Activated T-cell treated with anti-CD3 and anti-CD28 coated beads, Interleukin-2, amount 50 U/mL, for 72 hours (primary cell): ENCODE data around the gene C1orf94. TPM values are rescaled to one million over a fixed set of nuclear protein-coding genes. Genes with fewer than 3 reads are reported as not detected.

Source experiments
- ATAC-seq, 2 donors: fragments of 150-1000 bp; cut with Tn5 transposase; replicated peaks in 1 of 2; 2 replicates each; pipeline ENCODE4 v1.10.0; 2021; ENCODE audit warnings: moderate library complexity in 2 of 2, mild to moderate bottlenecking in 1 of 2
- DNase-seq, 2 donors: peaks; one replicate each; pipeline ENCODE4 v3.0.0; 2021 to 2022; ENCODE audit warnings: mixed read lengths in 1 of 2
- H3K27ac Mint-ChIP-seq: one replicate; pipeline ENCODE4 v1.8.0; 2022; ENCODE audit warnings: mild to moderate bottlenecking, moderate library complexity, mixed read lengths
- H3K27me3 Mint-ChIP-seq: one replicate; pipeline ENCODE4 v1.8.0; 2022; ENCODE audit warnings: low read depth, mixed read lengths
- H3K36me3 Mint-ChIP-seq, 2 donors: one replicate each; pipeline ENCODE4 v1.8.0; 2022; ENCODE audit warnings: mixed read lengths in 2 of 2, mild to moderate bottlenecking in 1 of 2; ENCODE audit not compliant: insufficient read depth in 2 of 2
- H3K4me1 Mint-ChIP-seq: one replicate; pipeline ENCODE4 v1.8.0; 2022; ENCODE audit warnings: low read depth, mixed read lengths
- H3K4me3 Mint-ChIP-seq, 2 donors: one replicate each; pipeline ENCODE4 v1.8.0; 2022; ENCODE audit warnings: mild to moderate bottlenecking in 2 of 2, mixed read lengths in 2 of 2, moderate library complexity in 2 of 2
- H3K9me3 Mint-ChIP-seq, 2 donors: one replicate each; pipeline ENCODE4 v1.8.0; 2022; ENCODE audit warnings: mixed read lengths in 2 of 2
- total RNA-seq, 2 donors: library from RNA; stranded (reverse); gene quantifications; one replicate each; pipeline ENCODE4 v1.2.3, GENCODE V29; 2022

C1orf94 gene
- total RNA-seq, 2 donors from 2014 or later, result not detected

GRCh38 chr1:34237151-34237815 is 60.6 kb downstream of the C1orf94 start:
- DNase-seq, result no peak
- Mint-ChIP-seq H3K36me3 (peaks cover 0 to 3% of the 10 kb centered on the region in 2 donors), H3K27ac (no peak overlapping the region), H3K4me3 (no peak overlapping the region), H3K27me3 (peaks cover 10% of the 10 kb centered on the region), H3K4me1 (no peaks in the 10 kb centered on the region), H3K9me3 (peaks cover 2 to 14% of the 10 kb centered on the region in 2 donors)
- ATAC-seq, result no peak

GRCh38 chr1:34245967-34246366 is 69.3 kb downstream of the C1orf94 start:
- ATAC-seq (no peak), DNase-seq (no peak)
- no peak overlapping the region for H3K27ac Mint-ChIP-seq
- peaks cover 38% of the 10 kb centered on the region for H3K27me3 Mint-ChIP-seq
- H3K36me3 Mint-ChIP-seq, result peaks cover 0 to 3% of the 10 kb centered on the region in 2 donors
- no peaks in the 10 kb centered on the region for H3K4me1 Mint-ChIP-seq
- no peak overlapping the region for H3K4me3 Mint-ChIP-seq
- H3K9me3 Mint-ChIP-seq, result peaks cover 0 to 3% of the 10 kb centered on the region in 2 donors

GRCh38 chr1:34250342-34250741 is 73.6 kb downstream of the C1orf94 start:
- no peak overlapping the region for H3K4me3 Mint-ChIP-seq
- no peak for DNase-seq
- no peaks in the 10 kb centered on the region for H3K36me3 Mint-ChIP-seq
- no peaks in the 10 kb centered on the region for H3K4me1 Mint-ChIP-seq
- H3K27ac Mint-ChIP-seq, result no peak overlapping the region
- no peak for ATAC-seq
- no peaks in the 10 kb centered on the region for H3K9me3 Mint-ChIP-seq
- peaks cover 29% of the 10 kb centered on the region for H3K27me3 Mint-ChIP-seq

- Mint-ChIP-seq H3K9me3 (peaks cover 0 to 3% of the 10 kb centered on the region in 2 donors), H3K4me1 (no peaks in the 10 kb centered on the region), H3K27ac (no peak overlapping the region), H3K4me3 (no peak overlapping the region), H3K27me3 (peaks cover 8% of the 10 kb centered on the region), H3K36me3 (no peaks in the 10 kb centered on the region)
- DNase-seq, result no peak
- ATAC-seq, result no peak
These were observed 85.5 kb downstream of the C1orf94 start for GRCh38 chr1:34262023-34262853.

GRCh38 chr1:34262921-34263320 is 86.2 kb downstream of the C1orf94 start:
- Mint-ChIP-seq H3K9me3 (peaks cover 0 to 3% of the 10 kb centered on the region in 2 donors), H3K4me3 (no peak overlapping the region), H3K27ac (no peak overlapping the region), H3K4me1 (no peaks in the 10 kb centered on the region), H3K36me3 (no peaks in the 10 kb centered on the region), H3K27me3 (peaks cover 8% of the 10 kb centered on the region)
- DNase-seq (no peak), ATAC-seq (no peak)

- no peaks in the 10 kb centered on the region for H3K4me1 Mint-ChIP-seq
- no peaks in the 10 kb centered on the region for H3K36me3 Mint-ChIP-seq
- DNase-seq (no peak), ATAC-seq (no peak)
- no peak overlapping the region for H3K27ac Mint-ChIP-seq
- peaks cover 0 to 2% of the 10 kb centered on the region in 2 donors for H3K9me3 Mint-ChIP-seq
- H3K27me3 Mint-ChIP-seq, result peaks cover 10% of the 10 kb centered on the region
- H3K4me3 Mint-ChIP-seq, result no peak overlapping the region
These were observed 86.7 kb downstream of the C1orf94 start for GRCh38 chr1:34263406-34263805.

- Mint-ChIP-seq H3K4me3 (no peak overlapping the region), H3K4me1 (no peaks in the 10 kb centered on the region)
These were observed 88.7 kb downstream of the C1orf94 start for GRCh38 chr1:34265396-34265795.

GRCh38 chr1:34266127-34266951 is 89.6 kb downstream of the C1orf94 start:
- Mint-ChIP-seq H3K27me3 (peaks cover 15% of the 10 kb centered on the region), H3K9me3 (peaks cover 0 to 2% of the 10 kb centered on the region in 2 donors), H3K36me3 (no peaks in the 10 kb centered on the region), H3K27ac (no peak overlapping the region), H3K4me1 (no peaks in the 10 kb centered on the region), H3K4me3 (no peak overlapping the region)
- ATAC-seq, result no peak
- no peak for DNase-seq

More at GRCh38 chr1:34265396-34265795, 88.7 kb downstream of the C1orf94 start:
- Mint-ChIP-seq H3K27me3 (peaks cover 15% of the 10 kb centered on the region), H3K27ac (no peak overlapping the region), H3K36me3 (no peaks in the 10 kb centered on the region), H3K9me3 (peaks cover 0 to under 1% of the 10 kb centered on the region in 2 donors)
- DNase-seq (no peak), ATAC-seq (no peak)

GRCh38 chr1:34267326-34267725 is 90.6 kb downstream of the C1orf94 start:
- Mint-ChIP-seq H3K36me3 (no peaks in the 10 kb centered on the region), H3K27ac (no peak overlapping the region), H3K9me3 (peaks cover 0 to 2% of the 10 kb centered on the region in 2 donors), H3K4me3 (no peak overlapping the region), H3K4me1 (no peaks in the 10 kb centered on the region), H3K27me3 (peaks cover 20% of the 10 kb centered on the region)
- no peak for DNase-seq
- ATAC-seq, result no peak

- Mint-ChIP-seq H3K9me3 (peaks cover 0 to 2% of the 10 kb centered on the region in 2 donors), H3K4me1 (no peaks in the 10 kb centered on the region), H3K36me3 (no peaks in the 10 kb centered on the region), H3K27ac (no peak overlapping the region), H3K4me3 (no peak overlapping the region), H3K27me3 (peaks cover 24% of the 10 kb centered on the region)
- ATAC-seq (no peak), DNase-seq (no peak)
These were observed 91.7 kb downstream of the C1orf94 start for GRCh38 chr1:34268311-34268954.
